WTC11 (cell line): ENCODE results near the gene LMOD1. TPM values are rescaled to one million over a fixed set of nuclear protein-coding genes. Genes with fewer than 3 reads are reported as not detected.

Experiments used
- ATAC-seq: fragments of 200-7000 bp; cut with Tn5 transposase; 2 replicates; pipeline ENCODE4 v1.10.0; 2021; ENCODE audit warnings: mild to moderate bottlenecking, moderate library complexity
- CTCF ChIA-PET: fragments of 300-600 bp; sonication (Branson Sonifier 250); formaldehyde crosslinking; loops from one replicate; lab custom pipeline; 2021; ENCODE audit warnings: antibody characterized with exemption; lab: Charles Lee
- POLR2A ChIA-PET: fragments of 350-600 bp; sonication (Branson Sonifier 250); formaldehyde crosslinking; loops from one replicate; lab custom pipeline; 2021; ENCODE audit warnings: antibody characterized with exemption; lab: Charles Lee
- DNase-seq: peaks from one replicate; pipeline ENCODE4 v3.0.0; 2021; ENCODE audit warnings: low spot score
- H3K27ac Mint-ChIP-seq: 2 replicates; pipeline ENCODE4 v1.8.0; 2021; ENCODE audit warnings: mixed read lengths
- H3K27me3 Mint-ChIP-seq: 2 replicates; pipeline ENCODE4 v1.8.0; 2021; ENCODE audit warnings: low read depth, mild to moderate bottlenecking, moderate library complexity, mixed read lengths
- H3K36me3 Mint-ChIP-seq: 2 replicates; pipeline ENCODE4 v1.8.0; 2021; ENCODE audit warnings: mixed read lengths
- H3K4me1 Mint-ChIP-seq: 2 replicates; pipeline ENCODE4 v1.8.0; 2022; ENCODE audit warnings: mixed read lengths
- H3K4me3 Mint-ChIP-seq: 2 replicates; pipeline ENCODE4 v1.8.0; 2021; ENCODE audit warnings: mild to moderate bottlenecking, moderate library complexity, mixed read lengths
- H3K9me3 Mint-ChIP-seq: 2 replicates; pipeline ENCODE4 v1.8.0; 2021; ENCODE audit warnings: mixed read lengths
- CREB1 ChIP-seq: sonication (generic); formaldehyde crosslinking; IDR thresholded peaks from 2 replicates; pipeline ENCODE4 v1.8.0; 2023; ENCODE audit warnings: mild to moderate bottlenecking, missing genetic modification reagents
- FOXP1 ChIP-seq: sonication (generic); formaldehyde crosslinking; IDR thresholded peaks from 2 replicates; pipeline ENCODE4 v1.8.0; 2022; ENCODE audit warnings: missing genetic modification reagents, mild to moderate bottlenecking, moderate library complexity, borderline replicate concordance
- GTF2I ChIP-seq: fragments of 250-450 bp; sonication (Bioruptor Pico); conservative IDR thresholded peaks from 2 replicates; pipeline ENCODE4 v1.4.0; 2021; ENCODE audit warnings: mild to moderate bottlenecking
- IRF2 ChIP-seq: sonication (generic); formaldehyde crosslinking; IDR thresholded peaks from 2 replicates; pipeline ENCODE4 v1.8.0; 2022; ENCODE audit warnings: low read depth, missing genetic modification reagents, borderline replicate concordance
- NFYB ChIP-seq: sonication (generic); formaldehyde crosslinking; conservative IDR thresholded peaks from 2 replicates; pipeline ENCODE4 v1.8.0; 2022; ENCODE audit warnings: low read depth, missing genetic modification reagents
- NR2C2 ChIP-seq: sonication (generic); formaldehyde crosslinking; IDR thresholded peaks from 2 replicates; pipeline ENCODE4 v1.8.0; 2022; ENCODE audit warnings: mild to moderate bottlenecking, missing genetic modification reagents
- OVOL2 ChIP-seq: fragments of 250-450 bp; sonication (Bioruptor Pico); IDR thresholded peaks from 2 replicates; pipeline ENCODE4 v1.9.0; 2021; ENCODE audit warnings: mild to moderate bottlenecking, borderline replicate concordance
- SMAD3 ChIP-seq: sonication (generic); formaldehyde crosslinking; IDR thresholded peaks from 2 replicates; pipeline ENCODE4 v1.8.0; 2022; ENCODE audit warnings: missing genetic modification reagents, mild to moderate bottlenecking, borderline replicate concordance
- SOX15 ChIP-seq: fragments of 250-450 bp; sonication (Bioruptor Pico); IDR thresholded peaks from 2 replicates; pipeline ENCODE4 v1.9.0; 2021; ENCODE audit warnings: mild to moderate bottlenecking
- TCF7 ChIP-seq: sonication (generic); formaldehyde crosslinking; IDR thresholded peaks from 2 replicates; pipeline ENCODE4 v1.8.0; 2022; ENCODE audit warnings: mild to moderate bottlenecking, low read depth, missing genetic modification reagents, moderate library complexity
- ZNF263 ChIP-seq: sonication (generic); formaldehyde crosslinking; IDR thresholded peaks from 2 replicates; pipeline ENCODE4 v1.8.1; 2022; ENCODE audit warnings: low read depth, mild to moderate bottlenecking, moderate library complexity, missing genetic modification reagents
- total RNA-seq: library from RNA; stranded (reverse); gene quantifications from 3 replicates; pipeline ENCODE4 v1.2.3, GENCODE V29; 2021
- TF ChIP-seq, protein P1 (sequence below): fragments of 250-450 bp; sonication (Bioruptor Pico); IDR thresholded peaks from 2 replicates; pipeline ENCODE4 v1.9.0; 2021; ENCODE audit warnings: mild to moderate bottlenecking
- TF ChIP-seq, protein P2 (sequence below): sonication (generic); formaldehyde crosslinking; IDR thresholded peaks from 2 replicates; pipeline ENCODE4 v1.8.1; 2023; ENCODE audit warnings: mild to moderate bottlenecking, missing genetic modification reagents, moderate library complexity
- TF ChIP-seq, protein P3 (sequence below): fragments of 250-450 bp; sonication (Bioruptor Pico); IDR thresholded peaks from 2 replicates; pipeline ENCODE4 v1.8.0; 2021; ENCODE audit warnings: mild to moderate bottlenecking
- TF ChIP-seq, protein P4 (sequence below): sonication (generic); formaldehyde crosslinking; IDR thresholded peaks from 2 replicates; pipeline ENCODE4 v1.8.1; 2022; ENCODE audit warnings: missing genetic modification reagents, borderline replicate concordance
- TF ChIP-seq, protein P5 (sequence below): sonication (generic); formaldehyde crosslinking; IDR thresholded peaks from 2 replicates; pipeline ENCODE4 v1.8.1; 2023; ENCODE audit warnings: mild to moderate bottlenecking, moderate library complexity, missing genetic modification reagents
- TF ChIP-seq, protein P6 (sequence below): sonication (generic); formaldehyde crosslinking; IDR thresholded peaks from 2 replicates; pipeline ENCODE4 v1.8.1; 2022; ENCODE audit warnings: mild to moderate bottlenecking, moderate library complexity, missing genetic modification reagents
- TF ChIP-seq, protein P7 (sequence below): sonication (generic); formaldehyde crosslinking; IDR thresholded peaks from 2 replicates; pipeline ENCODE4 v1.8.1; 2023; ENCODE audit warnings: mild to moderate bottlenecking, missing genetic modification reagents, moderate library complexity
- TF ChIP-seq, protein P8 (sequence below): sonication (generic); formaldehyde crosslinking; IDR thresholded peaks from 2 replicates; pipeline ENCODE4 v1.8.0; 2022; ENCODE audit warnings: mild to moderate bottlenecking, missing genetic modification reagents
- TF ChIP-seq, protein P9 (sequence below): sonication (generic); formaldehyde crosslinking; IDR thresholded peaks from 2 replicates; pipeline ENCODE4 v1.8.1; 2022; ENCODE audit warnings: mild to moderate bottlenecking, missing genetic modification reagents, moderate library complexity, borderline replicate concordance

Gene LMOD1
- total RNA-seq, 1 experiment from 2014 or later: 1.5 TPM

DNA sequence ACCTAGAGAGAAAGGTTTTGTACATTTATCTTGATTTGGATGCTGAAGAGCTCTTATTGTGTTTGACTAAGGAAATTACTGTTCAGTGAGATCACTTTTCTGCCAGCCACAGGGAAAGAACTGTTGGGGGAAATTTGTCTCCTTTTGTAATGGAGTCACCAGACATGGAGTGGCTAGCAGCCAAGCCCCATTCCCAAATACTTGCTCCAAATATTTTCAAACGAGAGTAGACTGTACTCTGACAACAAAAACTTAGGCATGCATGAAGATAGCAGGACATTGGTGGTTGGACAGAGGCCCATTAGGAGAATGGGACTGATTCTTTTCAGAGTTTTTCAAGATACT lies 96.3 kb downstream of the LMOD1 start:
- ChIA-PET CTCF (interaction anchor here (0.7 to 1.1 kb wide), 2 partner anchors 55 to 57 kb away, joined by 3 to 4 read pairs; no protein-coding TSS in a partner anchor), POLR2A (no interaction called here)
- no peaks in the 10 kb centered on the region for H3K4me1 Mint-ChIP-seq
- H3K27ac Mint-ChIP-seq: no peak overlapping the region
- H3K9me3 Mint-ChIP-seq: no peaks in the 10 kb centered on the region
- DNase-seq (no peak), ATAC-seq (no peak)
- H3K4me3 Mint-ChIP-seq: no peak overlapping the region
- TF ChIP-seq, protein P1, sequence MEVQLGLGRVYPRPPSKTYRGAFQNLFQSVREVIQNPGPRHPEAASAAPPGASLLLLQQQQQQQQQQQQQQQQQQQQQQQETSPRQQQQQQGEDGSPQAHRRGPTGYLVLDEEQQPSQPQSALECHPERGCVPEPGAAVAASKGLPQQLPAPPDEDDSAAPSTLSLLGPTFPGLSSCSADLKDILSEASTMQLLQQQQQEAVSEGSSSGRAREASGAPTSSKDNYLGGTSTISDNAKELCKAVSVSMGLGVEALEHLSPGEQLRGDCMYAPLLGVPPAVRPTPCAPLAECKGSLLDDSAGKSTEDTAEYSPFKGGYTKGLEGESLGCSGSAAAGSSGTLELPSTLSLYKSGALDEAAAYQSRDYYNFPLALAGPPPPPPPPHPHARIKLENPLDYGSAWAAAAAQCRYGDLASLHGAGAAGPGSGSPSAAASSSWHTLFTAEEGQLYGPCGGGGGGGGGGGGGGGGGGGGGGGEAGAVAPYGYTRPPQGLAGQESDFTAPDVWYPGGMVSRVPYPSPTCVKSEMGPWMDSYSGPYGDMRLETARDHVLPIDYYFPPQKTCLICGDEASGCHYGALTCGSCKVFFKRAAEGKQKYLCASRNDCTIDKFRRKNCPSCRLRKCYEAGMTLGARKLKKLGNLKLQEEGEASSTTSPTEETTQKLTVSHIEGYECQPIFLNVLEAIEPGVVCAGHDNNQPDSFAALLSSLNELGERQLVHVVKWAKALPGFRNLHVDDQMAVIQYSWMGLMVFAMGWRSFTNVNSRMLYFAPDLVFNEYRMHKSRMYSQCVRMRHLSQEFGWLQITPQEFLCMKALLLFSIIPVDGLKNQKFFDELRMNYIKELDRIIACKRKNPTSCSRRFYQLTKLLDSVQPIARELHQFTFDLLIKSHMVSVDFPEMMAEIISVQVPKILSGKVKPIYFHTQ (CRISPR knock-in tag): no peak
- TF ChIP-seq ZNF263 (CRISPR knock-in tag) (no peak), FOXP1 (no peak), GTF2I (no peak), OVOL2 (CRISPR knock-in tag) (no peak), NR2C2 (CRISPR knock-in tag) (no peak)
- TF ChIP-seq, protein P2, sequence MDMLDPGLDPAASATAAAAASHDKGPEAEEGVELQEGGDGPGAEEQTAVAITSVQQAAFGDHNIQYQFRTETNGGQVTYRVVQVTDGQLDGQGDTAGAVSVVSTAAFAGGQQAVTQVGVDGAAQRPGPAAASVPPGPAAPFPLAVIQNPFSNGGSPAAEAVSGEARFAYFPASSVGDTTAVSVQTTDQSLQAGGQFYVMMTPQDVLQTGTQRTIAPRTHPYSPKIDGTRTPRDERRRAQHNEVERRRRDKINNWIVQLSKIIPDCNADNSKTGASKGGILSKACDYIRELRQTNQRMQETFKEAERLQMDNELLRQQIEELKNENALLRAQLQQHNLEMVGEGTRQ (CRISPR knock-in tag): no peak
- TF ChIP-seq, protein P3, sequence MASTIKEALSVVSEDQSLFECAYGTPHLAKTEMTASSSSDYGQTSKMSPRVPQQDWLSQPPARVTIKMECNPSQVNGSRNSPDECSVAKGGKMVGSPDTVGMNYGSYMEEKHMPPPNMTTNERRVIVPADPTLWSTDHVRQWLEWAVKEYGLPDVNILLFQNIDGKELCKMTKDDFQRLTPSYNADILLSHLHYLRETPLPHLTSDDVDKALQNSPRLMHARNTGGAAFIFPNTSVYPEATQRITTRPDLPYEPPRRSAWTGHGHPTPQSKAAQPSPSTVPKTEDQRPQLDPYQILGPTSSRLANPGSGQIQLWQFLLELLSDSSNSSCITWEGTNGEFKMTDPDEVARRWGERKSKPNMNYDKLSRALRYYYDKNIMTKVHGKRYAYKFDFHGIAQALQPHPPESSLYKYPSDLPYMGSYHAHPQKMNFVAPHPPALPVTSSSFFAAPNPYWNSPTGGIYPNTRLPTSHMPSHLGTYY (CRISPR knock-in tag): no peak
- TF ChIP-seq, protein P4, sequence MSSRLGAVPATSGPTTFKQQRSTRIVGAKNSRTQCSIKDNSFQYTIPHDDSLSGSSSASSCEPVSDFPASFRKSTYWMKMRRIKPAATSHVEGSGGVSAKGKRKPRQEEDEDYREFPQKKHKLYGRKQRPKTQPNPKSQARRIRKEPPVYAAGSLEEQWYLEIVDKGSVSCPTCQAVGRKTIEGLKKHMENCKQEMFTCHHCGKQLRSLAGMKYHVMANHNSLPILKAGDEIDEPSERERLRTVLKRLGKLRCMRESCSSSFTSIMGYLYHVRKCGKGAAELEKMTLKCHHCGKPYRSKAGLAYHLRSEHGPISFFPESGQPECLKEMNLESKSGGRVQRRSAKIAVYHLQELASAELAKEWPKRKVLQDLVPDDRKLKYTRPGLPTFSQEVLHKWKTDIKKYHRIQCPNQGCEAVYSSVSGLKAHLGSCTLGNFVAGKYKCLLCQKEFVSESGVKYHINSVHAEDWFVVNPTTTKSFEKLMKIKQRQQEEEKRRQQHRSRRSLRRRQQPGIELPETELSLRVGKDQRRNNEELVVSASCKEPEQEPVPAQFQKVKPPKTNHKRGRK (CRISPR knock-in tag): no peak
- TF ChIP-seq, protein P5, sequence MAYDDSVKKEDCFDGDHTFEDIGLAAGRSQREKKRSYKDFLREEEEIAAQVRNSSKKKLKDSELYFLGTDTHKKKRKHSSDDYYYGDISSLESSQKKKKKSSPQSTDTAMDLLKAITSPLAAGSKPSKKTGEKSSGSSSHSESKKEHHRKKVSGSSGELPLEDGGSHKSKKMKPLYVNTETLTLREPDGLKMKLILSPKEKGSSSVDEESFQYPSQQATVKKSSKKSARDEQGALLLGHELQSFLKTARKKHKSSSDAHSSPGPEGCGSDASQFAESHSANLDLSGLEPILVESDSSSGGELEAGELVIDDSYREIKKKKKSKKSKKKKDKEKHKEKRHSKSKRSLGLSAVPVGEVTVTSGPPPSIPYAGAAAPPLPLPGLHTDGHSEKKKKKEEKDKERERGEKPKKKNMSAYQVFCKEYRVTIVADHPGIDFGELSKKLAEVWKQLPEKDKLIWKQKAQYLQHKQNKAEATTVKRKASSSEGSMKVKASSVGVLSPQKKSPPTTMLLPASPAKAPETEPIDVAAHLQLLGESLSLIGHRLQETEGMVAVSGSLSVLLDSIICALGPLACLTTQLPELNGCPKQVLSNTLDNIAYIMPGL (CRISPR knock-in tag): no peak
- TF ChIP-seq, protein P6, sequence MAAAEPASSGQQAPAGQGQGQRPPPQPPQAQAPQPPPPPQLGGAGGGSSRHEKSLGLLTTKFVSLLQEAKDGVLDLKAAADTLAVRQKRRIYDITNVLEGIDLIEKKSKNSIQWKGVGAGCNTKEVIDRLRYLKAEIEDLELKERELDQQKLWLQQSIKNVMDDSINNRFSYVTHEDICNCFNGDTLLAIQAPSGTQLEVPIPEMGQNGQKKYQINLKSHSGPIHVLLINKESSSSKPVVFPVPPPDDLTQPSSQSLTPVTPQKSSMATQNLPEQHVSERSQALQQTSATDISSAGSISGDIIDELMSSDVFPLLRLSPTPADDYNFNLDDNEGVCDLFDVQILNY: no peak
- H3K36me3 Mint-ChIP-seq: peaks cover 59% of the 10 kb centered on the region
- H3K27me3 Mint-ChIP-seq: no peaks in the 10 kb centered on the region

DNA sequence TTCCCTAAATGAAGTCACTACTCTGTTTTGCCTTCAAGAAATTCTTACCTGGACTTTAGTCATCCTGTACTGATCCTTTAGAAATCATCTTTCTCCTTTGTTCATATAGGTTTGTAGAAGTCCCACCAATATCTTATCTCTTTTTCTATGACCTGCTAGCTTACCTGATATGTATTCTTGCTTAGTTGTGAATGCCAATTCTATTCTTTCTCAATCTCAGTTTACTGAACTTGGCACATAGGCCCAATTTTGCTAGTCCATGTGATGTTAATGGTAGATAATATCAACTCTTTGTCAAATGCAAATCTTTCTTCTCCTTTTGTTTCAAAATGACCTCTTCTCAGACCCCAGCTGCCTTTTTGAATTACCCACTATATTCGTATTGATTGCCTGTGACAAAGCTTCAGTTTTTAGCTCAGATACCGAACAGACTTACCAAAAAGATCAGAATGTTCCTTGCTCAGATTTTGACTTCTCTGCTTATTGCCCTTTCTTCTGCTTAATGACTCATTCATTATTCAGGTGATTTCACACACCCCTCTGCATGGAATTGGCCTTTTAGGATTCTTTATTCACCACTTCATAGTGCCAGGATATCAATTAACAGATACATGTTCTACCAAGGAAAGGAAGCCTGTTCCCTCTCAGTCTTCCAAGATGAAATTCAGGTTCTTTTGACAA lies 96.8 kb downstream of the LMOD1 start:
- ATAC-seq (no peak), DNase-seq (no peak)
- POLR2A ChIA-PET: no interaction called here
- Mint-ChIP-seq H3K9me3 (no peaks in the 10 kb centered on the region), H3K27me3 (no peaks in the 10 kb centered on the region), H3K27ac (no peak overlapping the region), H3K36me3 (peaks cover 54% of the 10 kb centered on the region), H3K4me1 (no peaks in the 10 kb centered on the region), H3K4me3 (no peak overlapping the region)
- CTCF ChIA-PET: interaction anchor here (1.1 kb wide), 1 partner anchor 55 kb away, joined by 3 read pairs; no protein-coding TSS in a partner anchor
- TF ChIP-seq, protein P4 (CRISPR knock-in tag): no peak
- TF ChIP-seq CREB1 (no peak), SMAD3 (no peak), IRF2 (CRISPR knock-in tag) (no peak), NFYB (CRISPR knock-in tag) (no peak), TCF7 (CRISPR knock-in tag) (no peak), SOX15 (CRISPR knock-in tag) (no peak)
- TF ChIP-seq, protein P7, sequence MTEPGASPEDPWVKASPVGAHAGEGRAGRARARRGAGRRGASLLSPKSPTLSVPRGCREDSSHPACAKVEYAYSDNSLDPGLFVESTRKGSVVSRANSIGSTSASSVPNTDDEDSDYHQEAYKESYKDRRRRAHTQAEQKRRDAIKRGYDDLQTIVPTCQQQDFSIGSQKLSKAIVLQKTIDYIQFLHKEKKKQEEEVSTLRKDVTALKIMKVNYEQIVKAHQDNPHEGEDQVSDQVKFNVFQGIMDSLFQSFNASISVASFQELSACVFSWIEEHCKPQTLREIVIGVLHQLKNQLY: no peak
- TF ChIP-seq, protein P8, sequence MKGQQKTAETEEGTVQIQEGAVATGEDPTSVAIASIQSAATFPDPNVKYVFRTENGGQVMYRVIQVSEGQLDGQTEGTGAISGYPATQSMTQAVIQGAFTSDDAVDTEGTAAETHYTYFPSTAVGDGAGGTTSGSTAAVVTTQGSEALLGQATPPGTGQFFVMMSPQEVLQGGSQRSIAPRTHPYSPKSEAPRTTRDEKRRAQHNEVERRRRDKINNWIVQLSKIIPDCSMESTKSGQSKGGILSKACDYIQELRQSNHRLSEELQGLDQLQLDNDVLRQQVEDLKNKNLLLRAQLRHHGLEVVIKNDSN (CRISPR knock-in tag): no peak
- TF ChIP-seq, protein P9, sequence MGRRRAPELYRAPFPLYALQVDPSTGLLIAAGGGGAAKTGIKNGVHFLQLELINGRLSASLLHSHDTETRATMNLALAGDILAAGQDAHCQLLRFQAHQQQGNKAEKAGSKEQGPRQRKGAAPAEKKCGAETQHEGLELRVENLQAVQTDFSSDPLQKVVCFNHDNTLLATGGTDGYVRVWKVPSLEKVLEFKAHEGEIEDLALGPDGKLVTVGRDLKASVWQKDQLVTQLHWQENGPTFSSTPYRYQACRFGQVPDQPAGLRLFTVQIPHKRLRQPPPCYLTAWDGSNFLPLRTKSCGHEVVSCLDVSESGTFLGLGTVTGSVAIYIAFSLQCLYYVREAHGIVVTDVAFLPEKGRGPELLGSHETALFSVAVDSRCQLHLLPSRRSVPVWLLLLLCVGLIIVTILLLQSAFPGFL (CRISPR knock-in tag): no peak
